IMR-90 (cell line): ENCODE data around the gene PLEKHH1.

ENCODE experiments used
- BHLHE40 ChIP-seq: fragments of 150-350 bp; IDR thresholded peaks from 2 replicates; pipeline ENCODE4 v1.6.1; 2016; ENCODE audit warnings: mild to moderate bottlenecking, low read depth, low read length
- CEBPB ChIP-seq: IDR thresholded peaks from 2 replicates; pipeline ENCODE4 v1.6.1; 2012; ENCODE audit warnings: low read depth, low read length, improper control_type of control experiment
- CHD1 ChIP-seq: IDR thresholded peaks from 2 replicates; pipeline ENCODE4 v1.6.1; 2012; ENCODE audit warnings: low read depth, low read length, improper control_type of control experiment
- CTCF ChIP-seq: conservative IDR thresholded peaks from 2 replicates; pipeline ENCODE4 v1.5.1; 2012; ENCODE audit warnings: mild to moderate bottlenecking, low read depth, low read length, improper control_type of control experiment
- MAFK ChIP-seq: IDR thresholded peaks from 2 replicates; pipeline ENCODE4 v1.6.1; 2012; ENCODE audit warnings: low read depth, low read length, improper control_type of control experiment
- MXI1 ChIP-seq: IDR thresholded peaks from 2 replicates; pipeline ENCODE4 v1.6.1; 2012; ENCODE audit warnings: low read depth, mild to moderate bottlenecking, low read length, moderate library complexity, borderline replicate concordance
- POLR2A ChIP-seq: IDR thresholded peaks from 2 replicates; pipeline ENCODE4 v1.6.1; 2012; ENCODE audit warnings: mild to moderate bottlenecking, low read depth, low read length
- RAD21 ChIP-seq: IDR thresholded peaks from 2 replicates; pipeline ENCODE4 v1.6.1; 2012; ENCODE audit warnings: low read length, improper control_type of control experiment
- RCOR1 ChIP-seq: IDR thresholded peaks from 2 replicates; pipeline ENCODE4 v1.6.1; 2012; ENCODE audit warnings: mild to moderate bottlenecking, low read length, improper control_type of control experiment; ENCODE audit not compliant: insufficient replicate concordance
- RFX5 ChIP-seq: IDR thresholded peaks from 2 replicates; pipeline ENCODE4 v1.8.0; 2012; ENCODE audit warnings: low read depth, mild to moderate bottlenecking, low read length, moderate library complexity
- SMC3 ChIP-seq: fragments of 150-350 bp; IDR thresholded peaks from 2 replicates; pipeline ENCODE4 v1.6.1; 2016; ENCODE audit warnings: low read depth, mild to moderate bottlenecking, antibody characterized with exemption, low read length, moderate library complexity
- TF ChIP-seq, protein P1 (sequence below): fragments of 150-350 bp; IDR thresholded peaks from 2 replicates; pipeline ENCODE4 v1.6.1; 2017; ENCODE audit warnings: mild to moderate bottlenecking, antibody characterized with exemption, low read length, low read depth

DNA sequence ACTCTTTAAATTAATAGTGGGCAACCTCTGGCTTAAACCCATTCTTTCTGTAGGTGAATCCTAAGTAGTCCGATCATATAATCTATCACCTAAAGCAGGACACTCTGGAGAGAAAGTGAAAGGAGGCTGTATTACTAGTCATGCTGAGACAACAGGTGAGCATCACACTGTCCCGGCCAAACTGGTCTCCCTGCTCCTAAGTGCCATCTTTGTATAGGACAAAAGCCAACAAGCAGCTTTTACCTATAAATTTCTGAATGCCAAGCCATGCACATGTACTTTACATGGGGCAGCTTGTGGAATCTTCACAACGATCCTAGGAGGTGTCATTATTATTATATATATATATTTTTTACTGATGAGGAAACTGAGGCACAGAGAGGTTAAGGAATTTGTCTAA lies 18.0 kb downstream of the PLEKHH1 start:
- no peak for TF ChIP-seq CTCF
- TF ChIP-seq, protein P1, sequence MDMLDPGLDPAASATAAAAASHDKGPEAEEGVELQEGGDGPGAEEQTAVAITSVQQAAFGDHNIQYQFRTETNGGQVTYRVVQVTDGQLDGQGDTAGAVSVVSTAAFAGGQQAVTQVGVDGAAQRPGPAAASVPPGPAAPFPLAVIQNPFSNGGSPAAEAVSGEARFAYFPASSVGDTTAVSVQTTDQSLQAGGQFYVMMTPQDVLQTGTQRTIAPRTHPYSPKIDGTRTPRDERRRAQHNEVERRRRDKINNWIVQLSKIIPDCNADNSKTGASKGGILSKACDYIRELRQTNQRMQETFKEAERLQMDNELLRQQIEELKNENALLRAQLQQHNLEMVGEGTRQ = no peak
- TF ChIP-seq CEBPB = no peak
- TF ChIP-seq RFX5 = no peak
- TF ChIP-seq MXI1 = no peak
- TF ChIP-seq MAFK = no peak
- no peak for TF ChIP-seq SMC3
- no peak for TF ChIP-seq POLR2A
- TF ChIP-seq RAD21 = no peak
- TF ChIP-seq BHLHE40 = no peak
- no peak for TF ChIP-seq RCOR1
- TF ChIP-seq CHD1 = no peak
